HCT116 (cell line): Measurements from ENCODE around the gene CREB3. TPM values are rescaled to one million over a fixed set of nuclear protein-coding genes. Genes with fewer than 3 reads are reported as not detected.

Experiments used
- ATAC-seq: fragments of 200-7000 bp; cut with Tn5 transposase; 2 replicates; pipeline ENCODE4 v1.9.1; 2020; ENCODE audit warnings: mild to moderate bottlenecking, moderate library complexity
- BruUV-seq: library from RNA; stranded (reverse); fragments of 400-500 nt; replicated peaks from 2 replicates; lab custom pipeline; 2021; lab: Mats Ljungman, UMichigan
- CTCF ChIA-PET: fragments of 300-600 bp; sonication (Branson Sonifier 250); formaldehyde crosslinking; loops from one replicate; lab custom pipeline; 2021; ENCODE audit warnings: antibody characterized with exemption; lab: Charles Lee
- POLR2A ChIA-PET: fragments of 300-600, 350-600 bp; sonication (Branson Sonifier 250); formaldehyde crosslinking; loops from one replicate; lab custom pipeline; 2021; ENCODE audit warnings: antibody characterized with exemption; lab: Charles Lee
- RAD21 ChIA-PET, 2 experiments: fragments of 300-600 bp; sonication (Branson Sonifier 250); formaldehyde crosslinking; loops; one replicate each; lab custom pipeline; 2023; ENCODE audit warnings: low total read pairs in 2 of 2; ENCODE audit not compliant: uncharacterized antibody in 2 of 2, unreplicated experiment in 2 of 2, low non-redundant PET in 1 of 2; lab: Charles Lee
- DNase-seq: peaks from one replicate; pipeline ENCODE4 v3.0.0-alpha.2; 2010; ENCODE audit warnings: low read depth, low spot score
- H2AFZ ChIP-seq: fragments of 200-600 bp; shearing (Covaris generic), sonication (generic); 2 replicates; pipeline ENCODE4 v1.6.1; 2017; ENCODE audit warnings: low read depth, mixed run types, mixed read lengths, antibody characterized with exemption, low read length; ENCODE audit not compliant: poor library complexity, severe bottlenecking
- H3K27ac ChIP-seq: 2 replicates; pipeline ENCODE4 v1.5.1; 2012; ENCODE audit warnings: low read depth, low read length
- H3K27me3 ChIP-seq: fragments of 200-600 bp; sonication (generic); 2 replicates; pipeline ENCODE4 v1.6.1; 2016; ENCODE audit warnings: mixed run types, low read length, mixed read lengths; ENCODE audit not compliant: insufficient read depth
- H3K36me3 ChIP-seq, 2 experiments: fragments of 200-500 bp in 1 of 2; fragments of 200-600 bp in 1 of 2; sonication (Bioruptor generic) in 1 of 2; sonication (generic) in 1 of 2; 2 replicates each; pipeline versions ENCODE4 v1.5.1 to v1.6.1; 2014 to 2016; ENCODE audit warnings: low read length in 2 of 2, inconsistent platforms in 1 of 2, mixed read lengths in 1 of 2, mixed run types in 1 of 2; ENCODE audit not compliant: insufficient read depth in 2 of 2, control insufficient read depth in 1 of 2
- H3K4me1 ChIP-seq, 2 experiments: fragments of 200-600 bp in 1 of 2; sonication (generic) in 1 of 2; 2 replicates each; pipeline versions ENCODE4 v1.5.1 to v1.6.1; 2012 to 2017; ENCODE audit warnings: low read length in 2 of 2, inconsistent platforms in 1 of 2, mild to moderate bottlenecking in 1 of 2, mixed read lengths in 1 of 2, mixed run types in 1 of 2, moderate library complexity in 1 of 2; ENCODE audit not compliant: insufficient read depth in 2 of 2, control insufficient read depth in 1 of 2
- H3K4me2 ChIP-seq: fragments of 200-600 bp; sonication (generic); 2 replicates; pipeline ENCODE4 v1.6.1; 2017; ENCODE audit warnings: mixed run types, low read length, mixed read lengths
- H3K4me3 ChIP-seq, 2 experiments: fragments of 200-600 bp in 1 of 2; sonication (generic) in 1 of 2; replicated peaks in 1 of 2; 2 replicates each; pipeline ENCODE4 v1.5.1; 2011 to 2016; ENCODE audit warnings: low read length in 2 of 2, control low read depth in 1 of 2, low read depth in 1 of 2, mild to moderate bottlenecking in 1 of 2, mixed read lengths in 1 of 2, mixed run types in 1 of 2
- H3K79me2 ChIP-seq: fragments of 200-600 bp; sonication (generic); 2 replicates; pipeline ENCODE4 v1.6.1; 2017; ENCODE audit warnings: mild to moderate bottlenecking, mixed run types, low read length, moderate library complexity, mixed read lengths; ENCODE audit not compliant: insufficient read depth
- H3K9ac ChIP-seq: fragments of 200-600 bp; sonication (generic); 2 replicates; pipeline ENCODE4 v1.6.1; 2016; ENCODE audit warnings: low read length, mixed read lengths
- H3K9me2 ChIP-seq: fragments of 200-600 bp; sonication (generic), shearing (Covaris generic); 2 replicates; pipeline ENCODE4 v1.6.1; 2017; ENCODE audit warnings: mixed run types, mild to moderate bottlenecking, moderate library complexity; ENCODE audit not compliant: insufficient read depth
- H3K9me3 ChIP-seq, 2 experiments: fragments of 200-500 bp in 1 of 2; fragments of 200-600 bp in 1 of 2; sonication (Bioruptor generic) in 1 of 2; sonication (generic) in 1 of 2; 2 replicates each; pipeline ENCODE4 v1.6.1; 2014 to 2017; ENCODE audit warnings: low read length in 2 of 2, mixed read lengths in 2 of 2, inconsistent platforms in 1 of 2, low read depth in 1 of 2, mild to moderate bottlenecking in 1 of 2, mixed run types in 1 of 2, moderate library complexity in 1 of 2; ENCODE audit not compliant: control insufficient read depth in 1 of 2, insufficient read depth in 1 of 2
- H4K20me1 ChIP-seq: fragments of 200-600 bp; sonication (generic), shearing (Covaris generic); 2 replicates; pipeline ENCODE4 v1.6.1; 2017; ENCODE audit warnings: mixed run types, mild to moderate bottlenecking, moderate library complexity; ENCODE audit not compliant: insufficient read depth
- ATF3 ChIP-seq: IDR thresholded peaks from 2 replicates; pipeline ENCODE4 v1.6.1; 2012
- CBX3 ChIP-seq: IDR thresholded peaks from 2 replicates; pipeline ENCODE4 v1.6.1; 2012; ENCODE audit warnings: low read depth
- CTCF ChIP-seq, 3 experiments: fragments of 200-600 bp in 1 of 3; sonication (generic) in 1 of 3; IDR thresholded peaks in 2 of 3; conservative IDR thresholded peaks in 1 of 3; 2 replicates each; pipeline ENCODE4 v1.5.1; 2012 to 2017; ENCODE audit warnings: low read depth in 2 of 3, low read length in 2 of 3, antibody characterized with exemption in 1 of 3, borderline replicate concordance in 1 of 3, control low read depth in 1 of 3, mild to moderate bottlenecking in 1 of 3, mixed read lengths in 1 of 3, mixed run types in 1 of 3, moderate library complexity in 1 of 3; ENCODE audit not compliant: insufficient read depth in 1 of 3
- EGR1 ChIP-seq: IDR thresholded peaks from 2 replicates; pipeline ENCODE4 v1.6.1; 2012; ENCODE audit warnings: low read depth
- EZH2 ChIP-seq: fragments of 200-600 bp; sonication (generic); IDR thresholded peaks from 2 replicates; pipeline ENCODE4 v1.6.1; 2017; ENCODE audit warnings: antibody characterized with exemption, mixed run types
- EZH2phosphoT487 ChIP-seq: fragments of 200-600 bp; IDR thresholded peaks from 2 replicates; pipeline ENCODE4 v1.6.1; 2018; ENCODE audit warnings: antibody characterized with exemption, borderline replicate concordance
- MAX ChIP-seq: IDR thresholded peaks from 2 replicates; pipeline ENCODE4 v1.6.1; 2012
- POLR2A ChIP-seq: IDR thresholded peaks from 2 replicates; pipeline ENCODE4 v1.7.0; 2011; ENCODE audit warnings: borderline replicate concordance; ENCODE audit not compliant: insufficient read depth, insufficient read length; ENCODE audit errors: extremely low read depth
- POLR2AphosphoS5 ChIP-seq: IDR thresholded peaks from 2 replicates; pipeline ENCODE4 v1.6.1; 2011; ENCODE audit warnings: mild to moderate bottlenecking, low read depth, low read length, moderate library complexity
- SRF ChIP-seq: IDR thresholded peaks from 2 replicates; pipeline ENCODE4 v1.6.1; 2012; ENCODE audit warnings: low read depth
- TCF7L2 ChIP-seq: IDR thresholded peaks from 2 replicates; pipeline ENCODE4 v1.7.0; 2011; ENCODE audit warnings: borderline replicate concordance, inconsistent platforms; ENCODE audit not compliant: insufficient read depth, insufficient read length; ENCODE audit errors: extremely low read depth
- YY1 ChIP-seq: IDR thresholded peaks from 2 replicates; pipeline ENCODE4 v1.6.1; 2011; ENCODE audit warnings: low read length, low read depth, moderate library complexity, mild to moderate bottlenecking; ENCODE audit not compliant: insufficient replicate concordance; ENCODE audit errors: extremely low read depth
- ZBTB33 ChIP-seq: IDR thresholded peaks from 2 replicates; pipeline ENCODE4 v1.6.1; 2011; ENCODE audit warnings: mild to moderate bottlenecking, low read length, moderate library complexity; ENCODE audit not compliant: insufficient replicate concordance; ENCODE audit errors: extremely low read depth
- ZFX ChIP-seq: fragments of 450-650 bp; IDR thresholded peaks from 2 replicates; pipeline ENCODE4 v1.6.1; 2017
- ZNF274 ChIP-seq: fragments of 200-500 bp; sonication (Bioruptor generic); IDR thresholded peaks from 2 replicates; pipeline ENCODE4 v1.6.1; 2014; ENCODE audit warnings: mild to moderate bottlenecking, low read depth, low read length, inconsistent platforms
- intact Hi-C: fragments of 100-400 bp; cut with micrococcal nuclease; formaldehyde crosslinking; loops from 2 replicates; pipeline ENCODE4 v1.10.0; 2022
- total RNA-seq: library from RNA; stranded (reverse); gene quantifications from one replicate; pipeline ENCODE4 v1.2.1, GENCODE V29; 2021; ENCODE audit not compliant: unreplicated experiment

CREB3 gene
- total RNA-seq, 1 experiment from 2014 or later = 22.3 TPM

GRCh38 chr9:35758475-35759050 is 26.1 kb downstream of the CREB3 start:
- Histone ChIP-seq H3K9me2 (no peaks in the 10 kb centered on the region), H3K36me3 (peaks cover 0 to 3% of the 10 kb centered on the region in 2 experiments; a peak in 1 of 4 replicates), H3K79me2 (peaks cover 48% of the 10 kb centered on the region), H3K4me3 (no peak overlapping the region), H3K9ac (peak overlapping the region; percentile 89; the same call in 1 of the 2 replicates), H2AFZ (no peak overlapping the region), H3K9me3 (no peaks in the 10 kb centered on the region), H3K27ac (no peak overlapping the region), H3K27me3 (no peaks in the 10 kb centered on the region), H3K4me1 (peaks cover 10 to 25% of the 10 kb centered on the region in 2 experiments; a peak in 3 of 4 replicates), H3K4me2 (peak overlapping the region; percentile 81), H4K20me1 (no peaks in the 10 kb centered on the region)
- ChIA-PET POLR2A (interaction anchor here (2.1 kb wide), 1 partner anchor 9 kb away, joined by 5 read pairs; the partner anchor contains the start of genes GBA2 and RGP1), CTCF (no interaction called here), RAD21 (no interaction called here)
- no TSS peak for BruUV-seq
- ATAC-seq (no peak), DNase-seq (no peak)
- intact Hi-C loops = no loop called here
- TF ChIP-seq ZNF274 (no peak), CBX3 (no peak), YY1 (no peak), SRF (no peak), ZFX (no peak), EZH2 (no peak), MAX (no peak), POLR2AphosphoS5 (no peak), ATF3 (no peak), ZBTB33 (no peak), EZH2phosphoT487 (no peak), POLR2A (no peak), CTCF (IDR thresholded peaks at IDR 0.05 in 2 of 3, conservative IDR thresholded peaks at IDR 0.05 in 1 of 3; ENCODE audit: borderline replicate concordance in 1 of 3, insufficient read depth in 1 of 3, low read depth in 2 of 3, low read length in 2 of 3) (no peak), EGR1 (no peak), TCF7L2 (no peak)
